HepG2 (cell line): ENCODE measurements around the gene LPIN3. TPM values are rescaled to one million over a fixed set of nuclear protein-coding genes. Genes with fewer than 3 reads are reported as not detected.

Experiments
- IKZF1 ChIP-seq: fragments of 450-650 bp; IDR thresholded peaks from 2 replicates; pipeline ENCODE4 v1.7.1; 2016
- KMT2A ChIP-seq: sonication (generic); formaldehyde crosslinking; IDR thresholded peaks from 2 replicates; pipeline ENCODE4 v1.4.0; 2020; ENCODE audit warnings: missing genetic modification reagents
- RELA ChIP-seq: sonication (generic); formaldehyde crosslinking; IDR thresholded peaks from 2 replicates; pipeline ENCODE4 v1.4.0; 2020; ENCODE audit warnings: missing genetic modification reagents
- RORA ChIP-seq: sonication (generic); formaldehyde crosslinking; IDR thresholded peaks from 2 replicates; pipeline ENCODE4 v1.5.0; 2020; ENCODE audit warnings: mild to moderate bottlenecking, missing genetic modification reagents, moderate library complexity
- SETDB1 ChIP-seq: sonication (generic); formaldehyde crosslinking; IDR thresholded peaks from 2 replicates; pipeline ENCODE4 v1.5.1; 2020; ENCODE audit warnings: missing genetic modification reagents, mild to moderate bottlenecking, borderline replicate concordance
- TOE1 ChIP-seq: sonication (generic); formaldehyde crosslinking; IDR thresholded peaks from 2 replicates; pipeline ENCODE4 v1.4.0; 2020; ENCODE audit warnings: mild to moderate bottlenecking, missing genetic modification reagents
- ZNF207 ChIP-seq: fragments of 450-650 bp; IDR thresholded peaks from 2 replicates; pipeline ENCODE4 v1.6.1; 2016; ENCODE audit warnings: antibody characterized with exemption, borderline replicate concordance
- ZNF335 ChIP-seq: sonication (generic); formaldehyde crosslinking; IDR thresholded peaks from 2 replicates; pipeline ENCODE4 v1.4.0; 2020; ENCODE audit warnings: missing genetic modification reagents
- ZNF337 ChIP-seq: sonication (generic); formaldehyde crosslinking; IDR thresholded peaks from 2 replicates; pipeline ENCODE4 v1.5.1; 2020; ENCODE audit warnings: missing genetic modification reagents, low read depth, mild to moderate bottlenecking, borderline replicate concordance
- ZNF749 ChIP-seq: sonication (generic); formaldehyde crosslinking; IDR thresholded peaks from 2 replicates; pipeline ENCODE4 v1.8.0; 2022; ENCODE audit warnings: mild to moderate bottlenecking, missing genetic modification reagents, moderate library complexity, borderline replicate concordance
- ZNF772 ChIP-seq: sonication (generic); formaldehyde crosslinking; IDR thresholded peaks from 2 replicates; pipeline ENCODE4 v1.5.0; 2020; ENCODE audit warnings: mild to moderate bottlenecking, missing genetic modification reagents
- ZSCAN22 ChIP-seq: sonication (generic); formaldehyde crosslinking; IDR thresholded peaks from 2 replicates; pipeline ENCODE4 v1.4.0; 2020; ENCODE audit warnings: mild to moderate bottlenecking, missing genetic modification reagents
- polyA plus RNA-seq, 8 experiments: library from polyadenylated mRNA; depleted of rRNA in 3 of 8; stranded (reverse) in 7 of 8; unstranded in 1 of 8; fragments of >200 nt; fragmentation: Illumina TruSeq in 4 of 8; extraction: Trizol in 4 of 8; gene quantifications; 2 replicates each; pipeline versions ENCODE4 v1.2.1 to v1.2.3, GENCODE V29; 2011 to 2016; ENCODE audit warnings: low read depth in 4 of 8, missing spikeins in 1 of 8, mixed read lengths in 1 of 8; ENCODE audit not compliant: insufficient read depth in 1 of 8
- total RNA-seq, 5 experiments: library from RNA; depleted of rRNA; stranded (reverse); fragments of >200 nt; fragmentation: Illumina TruSeq; extraction: Trizol; gene quantifications; 2 replicates each; pipeline ENCODE4 v1.2.3, GENCODE V29; 2016; ENCODE audit warnings: low read depth in 1 of 5
- TF ChIP-seq, protein P1 (sequence below): sonication (generic); formaldehyde crosslinking; IDR thresholded peaks from 2 replicates; pipeline ENCODE4 v1.4.0; 2020; ENCODE audit warnings: missing genetic modification reagents
- TF ChIP-seq, protein P2 (sequence below): sonication (generic); formaldehyde crosslinking; IDR thresholded peaks from 2 replicates; pipeline ENCODE4 v1.8.1; 2022; ENCODE audit warnings: low read depth, mild to moderate bottlenecking, missing genetic modification reagents
- TF ChIP-seq, protein P3 (sequence below): sonication (generic); formaldehyde crosslinking; IDR thresholded peaks from 2 replicates; pipeline ENCODE4 v1.4.0; 2020; ENCODE audit warnings: mild to moderate bottlenecking, missing genetic modification reagents
- TF ChIP-seq, protein P4 (sequence below): sonication (generic); formaldehyde crosslinking; IDR thresholded peaks from 2 replicates; pipeline ENCODE4; 2020; ENCODE audit warnings: missing genetic modification reagents, mild to moderate bottlenecking, borderline replicate concordance
- TF ChIP-seq, protein P5 (sequence below): sonication (generic); formaldehyde crosslinking; IDR thresholded peaks from 2 replicates; pipeline ENCODE4 v1.4.0; 2020; ENCODE audit warnings: missing genetic modification reagents

LPIN3 gene
- total and polyA plus RNA-seq, 2 of the 13 experiments (the other 11 are each of a cell fraction or from before 2014, with no cell fraction given) = 14.2 to 28.6 TPM

DNA sequence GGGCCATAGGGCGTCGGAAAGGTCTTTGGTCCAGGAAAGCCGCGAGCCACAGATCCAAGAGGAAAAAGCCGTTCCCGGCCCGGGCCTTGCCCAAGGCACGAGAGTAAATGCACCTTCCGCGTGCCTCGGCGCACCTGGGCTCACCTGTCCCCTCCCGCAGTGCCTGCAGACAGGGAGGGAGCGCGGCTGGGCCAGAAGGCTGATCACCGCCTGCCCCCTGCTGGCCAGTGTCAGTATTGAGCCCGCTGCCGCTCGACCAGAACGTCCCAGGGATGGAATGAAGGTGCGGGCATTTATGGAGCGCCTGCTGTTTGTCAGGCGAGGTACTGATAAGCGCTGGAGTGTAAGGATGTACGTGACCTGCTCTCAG, 679 bp upstream of the LPIN3 start (continued):
- TF ChIP-seq, protein P1, sequence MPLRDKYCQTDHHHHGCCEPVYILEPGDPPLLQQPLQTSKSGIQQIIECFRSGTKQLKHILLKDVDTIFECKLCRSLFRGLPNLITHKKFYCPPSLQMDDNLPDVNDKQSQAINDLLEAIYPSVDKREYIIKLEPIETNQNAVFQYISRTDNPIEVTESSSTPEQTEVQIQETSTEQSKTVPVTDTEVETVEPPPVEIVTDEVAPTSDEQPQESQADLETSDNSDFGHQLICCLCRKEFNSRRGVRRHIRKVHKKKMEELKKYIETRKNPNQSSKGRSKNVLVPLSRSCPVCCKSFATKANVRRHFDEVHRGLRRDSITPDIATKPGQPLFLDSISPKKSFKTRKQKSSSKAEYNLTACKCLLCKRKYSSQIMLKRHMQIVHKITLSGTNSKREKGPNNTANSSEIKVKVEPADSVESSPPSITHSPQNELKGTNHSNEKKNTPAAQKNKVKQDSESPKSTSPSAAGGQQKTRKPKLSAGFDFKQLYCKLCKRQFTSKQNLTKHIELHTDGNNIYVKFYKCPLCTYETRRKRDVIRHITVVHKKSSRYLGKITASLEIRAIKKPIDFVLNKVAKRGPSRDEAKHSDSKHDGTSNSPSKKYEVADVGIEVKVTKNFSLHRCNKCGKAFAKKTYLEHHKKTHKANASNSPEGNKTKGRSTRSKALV (CRISPR knock-in tag) = no peak
- no peak for TF ChIP-seq RELA (CRISPR knock-in tag)
- TF ChIP-seq ZSCAN22 (CRISPR knock-in tag) = no peak
- 0 out of 2 replicates have a peak, but pooled peaks have one; percentile 13 for TF ChIP-seq ZNF749 (CRISPR knock-in tag)
- TF ChIP-seq, protein P2, sequence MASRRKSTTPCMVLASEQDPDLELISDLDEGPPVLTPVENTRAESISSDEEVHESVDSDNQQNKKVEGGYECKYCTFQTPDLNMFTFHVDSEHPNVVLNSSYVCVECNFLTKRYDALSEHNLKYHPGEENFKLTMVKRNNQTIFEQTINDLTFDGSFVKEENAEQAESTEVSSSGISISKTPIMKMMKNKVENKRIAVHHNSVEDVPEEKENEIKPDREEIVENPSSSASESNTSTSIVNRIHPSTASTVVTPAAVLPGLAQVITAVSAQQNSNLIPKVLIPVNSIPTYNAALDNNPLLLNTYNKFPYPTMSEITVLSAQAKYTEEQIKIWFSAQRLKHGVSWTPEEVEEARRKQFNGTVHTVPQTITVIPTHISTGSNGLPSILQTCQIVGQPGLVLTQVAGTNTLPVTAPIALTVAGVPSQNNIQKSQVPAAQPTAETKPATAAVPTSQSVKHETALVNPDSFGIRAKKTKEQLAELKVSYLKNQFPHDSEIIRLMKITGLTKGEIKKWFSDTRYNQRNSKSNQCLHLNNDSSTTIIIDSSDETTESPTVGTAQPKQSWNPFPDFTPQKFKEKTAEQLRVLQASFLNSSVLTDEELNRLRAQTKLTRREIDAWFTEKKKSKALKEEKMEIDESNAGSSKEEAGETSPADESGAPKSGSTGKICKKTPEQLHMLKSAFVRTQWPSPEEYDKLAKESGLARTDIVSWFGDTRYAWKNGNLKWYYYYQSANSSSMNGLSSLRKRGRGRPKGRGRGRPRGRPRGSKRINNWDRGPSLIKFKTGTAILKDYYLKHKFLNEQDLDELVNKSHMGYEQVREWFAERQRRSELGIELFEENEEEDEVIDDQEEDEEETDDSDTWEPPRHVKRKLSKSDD (CRISPR knock-in tag) = no peak
- TF ChIP-seq SETDB1 (CRISPR knock-in tag) = no peak
- no peak; the same call in 1 of the 2 replicates for TF ChIP-seq ZNF335 (CRISPR knock-in tag)
- no peak for TF ChIP-seq IKZF1
- TF ChIP-seq, protein P3, sequence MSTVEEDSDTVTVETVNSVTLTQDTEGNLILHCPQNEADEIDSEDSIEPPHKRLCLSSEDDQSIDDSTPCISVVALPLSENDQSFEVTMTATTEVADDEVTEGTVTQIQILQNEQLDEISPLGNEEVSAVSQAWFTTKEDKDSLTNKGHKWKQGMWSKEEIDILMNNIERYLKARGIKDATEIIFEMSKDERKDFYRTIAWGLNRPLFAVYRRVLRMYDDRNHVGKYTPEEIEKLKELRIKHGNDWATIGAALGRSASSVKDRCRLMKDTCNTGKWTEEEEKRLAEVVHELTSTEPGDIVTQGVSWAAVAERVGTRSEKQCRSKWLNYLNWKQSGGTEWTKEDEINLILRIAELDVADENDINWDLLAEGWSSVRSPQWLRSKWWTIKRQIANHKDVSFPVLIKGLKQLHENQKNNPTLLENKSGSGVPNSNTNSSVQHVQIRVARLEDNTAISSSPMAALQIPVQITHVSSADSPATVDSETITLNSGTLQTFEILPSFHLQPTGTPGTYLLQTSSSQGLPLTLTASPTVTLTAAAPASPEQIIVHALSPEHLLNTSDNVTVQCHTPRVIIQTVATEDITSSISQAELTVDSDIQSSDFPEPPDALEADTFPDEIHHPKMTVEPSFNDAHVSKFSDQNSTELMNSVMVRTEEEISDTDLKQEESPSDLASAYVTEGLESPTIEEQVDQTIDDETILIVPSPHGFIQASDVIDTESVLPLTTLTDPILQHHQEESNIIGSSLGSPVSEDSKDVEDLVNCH = no peak
- TF ChIP-seq ZNF337 (CRISPR knock-in tag) = no peak
- no peak for TF ChIP-seq RORA (CRISPR knock-in tag)
- no peak for TF ChIP-seq TOE1 (CRISPR knock-in tag)
- TF ChIP-seq ZNF207 = no peak
- TF ChIP-seq KMT2A (CRISPR knock-in tag) = no peak; the same call in 1 of the 2 replicates
- TF ChIP-seq ZNF772 = peak; percentile 41; the same call in 1 of the 2 replicates
- TF ChIP-seq, protein P4, sequence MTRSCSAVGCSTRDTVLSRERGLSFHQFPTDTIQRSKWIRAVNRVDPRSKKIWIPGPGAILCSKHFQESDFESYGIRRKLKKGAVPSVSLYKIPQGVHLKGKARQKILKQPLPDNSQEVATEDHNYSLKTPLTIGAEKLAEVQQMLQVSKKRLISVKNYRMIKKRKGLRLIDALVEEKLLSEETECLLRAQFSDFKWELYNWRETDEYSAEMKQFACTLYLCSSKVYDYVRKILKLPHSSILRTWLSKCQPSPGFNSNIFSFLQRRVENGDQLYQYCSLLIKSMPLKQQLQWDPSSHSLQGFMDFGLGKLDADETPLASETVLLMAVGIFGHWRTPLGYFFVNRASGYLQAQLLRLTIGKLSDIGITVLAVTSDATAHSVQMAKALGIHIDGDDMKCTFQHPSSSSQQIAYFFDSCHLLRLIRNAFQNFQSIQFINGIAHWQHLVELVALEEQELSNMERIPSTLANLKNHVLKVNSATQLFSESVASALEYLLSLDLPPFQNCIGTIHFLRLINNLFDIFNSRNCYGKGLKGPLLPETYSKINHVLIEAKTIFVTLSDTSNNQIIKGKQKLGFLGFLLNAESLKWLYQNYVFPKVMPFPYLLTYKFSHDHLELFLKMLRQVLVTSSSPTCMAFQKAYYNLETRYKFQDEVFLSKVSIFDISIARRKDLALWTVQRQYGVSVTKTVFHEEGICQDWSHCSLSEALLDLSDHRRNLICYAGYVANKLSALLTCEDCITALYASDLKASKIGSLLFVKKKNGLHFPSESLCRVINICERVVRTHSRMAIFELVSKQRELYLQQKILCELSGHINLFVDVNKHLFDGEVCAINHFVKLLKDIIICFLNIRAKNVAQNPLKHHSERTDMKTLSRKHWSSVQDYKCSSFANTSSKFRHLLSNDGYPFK = peak; percentile 80; the same call in 1 of the 2 replicates
- TF ChIP-seq, protein P5, sequence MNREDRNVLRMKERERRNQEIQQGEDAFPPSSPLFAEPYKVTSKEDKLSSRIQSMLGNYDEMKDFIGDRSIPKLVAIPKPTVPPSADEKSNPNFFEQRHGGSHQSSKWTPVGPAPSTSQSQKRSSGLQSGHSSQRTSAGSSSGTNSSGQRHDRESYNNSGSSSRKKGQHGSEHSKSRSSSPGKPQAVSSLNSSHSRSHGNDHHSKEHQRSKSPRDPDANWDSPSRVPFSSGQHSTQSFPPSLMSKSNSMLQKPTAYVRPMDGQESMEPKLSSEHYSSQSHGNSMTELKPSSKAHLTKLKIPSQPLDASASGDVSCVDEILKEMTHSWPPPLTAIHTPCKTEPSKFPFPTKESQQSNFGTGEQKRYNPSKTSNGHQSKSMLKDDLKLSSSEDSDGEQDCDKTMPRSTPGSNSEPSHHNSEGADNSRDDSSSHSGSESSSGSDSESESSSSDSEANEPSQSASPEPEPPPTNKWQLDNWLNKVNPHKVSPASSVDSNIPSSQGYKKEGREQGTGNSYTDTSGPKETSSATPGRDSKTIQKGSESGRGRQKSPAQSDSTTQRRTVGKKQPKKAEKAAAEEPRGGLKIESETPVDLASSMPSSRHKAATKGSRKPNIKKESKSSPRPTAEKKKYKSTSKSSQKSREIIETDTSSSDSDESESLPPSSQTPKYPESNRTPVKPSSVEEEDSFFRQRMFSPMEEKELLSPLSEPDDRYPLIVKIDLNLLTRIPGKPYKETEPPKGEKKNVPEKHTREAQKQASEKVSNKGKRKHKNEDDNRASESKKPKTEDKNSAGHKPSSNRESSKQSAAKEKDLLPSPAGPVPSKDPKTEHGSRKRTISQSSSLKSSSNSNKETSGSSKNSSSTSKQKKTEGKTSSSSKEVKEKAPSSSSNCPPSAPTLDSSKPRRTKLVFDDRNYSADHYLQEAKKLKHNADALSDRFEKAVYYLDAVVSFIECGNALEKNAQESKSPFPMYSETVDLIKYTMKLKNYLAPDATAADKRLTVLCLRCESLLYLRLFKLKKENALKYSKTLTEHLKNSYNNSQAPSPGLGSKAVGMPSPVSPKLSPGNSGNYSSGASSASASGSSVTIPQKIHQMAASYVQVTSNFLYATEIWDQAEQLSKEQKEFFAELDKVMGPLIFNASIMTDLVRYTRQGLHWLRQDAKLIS = no peak
